T-helper 1 cell treated with Interleukin-12 subunit alpha and Interleukin-12 subunit beta and Interleukin-4 antibody, amounts not matched to agents 30 μg/mL and 1 μg/mL, for 36 hours (primary cell): Measurements from ENCODE around the gene DGAT2.
A peak's percentile ranks its signal among the peaks of the same experiment; 100 is the strongest.

Experiments
- H3K27ac Mint-ChIP-seq: one replicate; pipeline ENCODE4 v1.8.0; 2021; ENCODE audit warnings: mild to moderate bottlenecking, mixed read lengths
- H3K27me3 Mint-ChIP-seq: one replicate; pipeline ENCODE4 v1.8.0; 2021; ENCODE audit warnings: low read depth, mixed read lengths
- H3K36me3 Mint-ChIP-seq: one replicate; pipeline ENCODE4 v1.8.0; 2021; ENCODE audit warnings: low read depth, mixed read lengths
- H3K4me1 Mint-ChIP-seq: one replicate; pipeline ENCODE4 v1.8.0; 2021; ENCODE audit warnings: low read depth, mixed read lengths
- H3K4me3 Mint-ChIP-seq: one replicate; pipeline ENCODE4 v1.8.0; 2021; ENCODE audit warnings: mild to moderate bottlenecking, moderate library complexity, mixed read lengths
- H3K9me3 Mint-ChIP-seq: one replicate; pipeline ENCODE4 v1.8.0; 2021; ENCODE audit warnings: mixed read lengths

DGAT2 gene

DNA sequence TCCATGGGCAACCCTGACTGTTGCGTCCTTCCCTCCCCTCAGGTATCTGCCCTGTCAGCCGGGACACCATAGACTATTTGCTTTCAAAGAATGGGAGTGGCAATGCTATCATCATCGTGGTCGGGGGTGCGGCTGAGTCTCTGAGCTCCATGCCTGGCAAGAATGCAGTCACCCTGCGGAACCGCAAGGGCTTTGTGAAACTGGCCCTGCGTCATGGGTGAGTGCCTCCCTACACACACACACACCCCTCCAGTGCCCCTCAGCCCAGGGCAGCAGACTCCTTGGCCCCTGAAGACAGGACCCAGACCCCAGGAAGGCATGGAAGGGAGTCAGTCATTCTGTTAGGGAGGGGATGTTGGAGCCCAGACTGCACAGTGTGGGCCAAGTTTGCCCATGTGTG lies 28.5 kb downstream of the DGAT2 start:
- H3K4me1 Mint-ChIP-seq = peaks cover 10% of the 10 kb centered on the region

DNA sequence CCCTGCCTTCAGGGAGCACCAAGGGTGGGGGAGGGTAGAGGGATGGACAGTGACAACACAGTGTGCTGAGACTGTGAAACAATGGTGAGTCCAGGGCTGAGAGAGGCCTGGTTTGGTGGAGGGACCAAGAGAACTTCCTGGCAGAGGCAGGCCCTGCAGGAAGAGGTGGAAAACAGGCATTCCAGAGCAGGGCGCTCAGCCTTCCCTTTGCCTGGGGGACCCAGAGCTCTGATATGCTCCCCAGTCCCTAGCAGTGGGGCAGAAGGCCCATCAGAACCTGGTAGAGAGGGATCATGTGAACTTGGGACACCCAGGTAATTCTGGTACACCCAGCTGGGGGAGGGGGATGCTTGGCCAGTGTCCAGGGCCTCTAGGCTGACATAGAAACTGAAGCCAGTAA lies 29.2 kb downstream of the DGAT2 start:
- Mint-ChIP-seq H3K36me3 (no peaks in the 10 kb centered on the region), H3K27ac (no peak overlapping the region), H3K4me3 (no peak overlapping the region), H3K4me1 (peaks cover 10% of the 10 kb centered on the region), H3K9me3 (no peaks in the 10 kb centered on the region), H3K27me3 (no peaks in the 10 kb centered on the region)

More for the DNA sequence above, 28.5 kb downstream of the DGAT2 start:
- H3K9me3 Mint-ChIP-seq = no peaks in the 10 kb centered on the region
- H3K36me3 Mint-ChIP-seq = no peaks in the 10 kb centered on the region
- no peaks in the 10 kb centered on the region for H3K27me3 Mint-ChIP-seq
- no peak overlapping the region for H3K4me3 Mint-ChIP-seq
- no peak overlapping the region for H3K27ac Mint-ChIP-seq

DNA sequence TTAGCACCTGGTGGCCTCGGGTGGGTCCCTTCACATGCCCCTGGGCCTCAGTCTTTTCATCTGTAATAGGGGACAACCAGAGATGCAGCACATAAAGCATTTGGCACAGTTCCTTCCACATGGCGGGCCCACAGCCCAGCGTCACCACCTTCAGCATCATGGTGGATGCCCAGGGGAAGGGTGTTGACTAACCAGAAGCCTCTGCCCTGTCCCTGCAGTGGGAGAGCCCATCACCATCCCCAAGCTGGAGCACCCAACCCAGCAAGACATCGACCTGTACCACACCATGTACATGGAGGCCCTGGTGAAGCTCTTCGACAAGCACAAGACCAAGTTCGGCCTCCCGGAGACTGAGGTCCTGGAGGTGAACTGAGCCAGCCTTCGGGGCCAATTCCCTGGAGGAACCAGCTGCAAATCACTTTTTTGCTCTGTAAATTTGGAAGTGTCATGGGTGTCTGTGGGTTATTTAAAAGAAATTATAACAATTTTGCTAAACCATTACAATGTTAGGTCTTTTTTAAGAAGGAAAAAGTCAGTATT lies 31.6 kb downstream of the DGAT2 start:
- no peaks in the 10 kb centered on the region for H3K27me3 Mint-ChIP-seq
- peaks cover 10% of the 10 kb centered on the region for H3K4me1 Mint-ChIP-seq
- no peaks in the 10 kb centered on the region for H3K36me3 Mint-ChIP-seq
- no peak overlapping the region for H3K4me3 Mint-ChIP-seq
- H3K27ac Mint-ChIP-seq = no peak overlapping the region
- H3K9me3 Mint-ChIP-seq = no peaks in the 10 kb centered on the region

DNA sequence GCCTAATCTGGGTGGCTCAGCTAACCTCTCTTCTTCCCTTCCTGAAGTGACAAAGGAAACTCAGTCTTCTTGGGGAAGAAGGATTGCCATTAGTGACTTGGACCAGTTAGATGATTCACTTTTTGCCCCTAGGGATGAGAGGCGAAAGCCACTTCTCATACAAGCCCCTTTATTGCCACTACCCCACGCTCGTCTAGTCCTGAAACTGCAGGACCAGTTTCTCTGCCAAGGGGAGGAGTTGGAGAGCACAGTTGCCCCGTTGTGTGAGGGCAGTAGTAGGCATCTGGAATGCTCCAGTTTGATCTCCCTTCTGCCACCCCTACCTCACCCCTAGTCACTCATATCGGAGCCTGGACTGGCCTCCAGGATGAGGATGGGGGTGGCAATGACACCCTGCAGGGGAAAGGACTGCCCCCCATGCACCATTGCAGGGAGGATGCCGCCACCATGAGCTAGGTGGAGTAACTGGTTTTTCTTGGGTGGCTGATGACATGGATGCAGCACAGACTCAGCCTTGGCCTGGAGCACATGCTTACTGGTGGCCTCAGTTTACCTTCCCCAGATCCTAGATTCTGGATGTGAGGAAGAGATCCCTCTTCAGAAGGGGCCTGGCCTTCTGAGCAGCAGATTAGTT lies 32.3 kb downstream of the DGAT2 start:
- Mint-ChIP-seq H3K4me1 (peaks cover 10% of the 10 kb centered on the region), H3K4me3 (no peak overlapping the region), H3K27ac (no peak overlapping the region), H3K9me3 (no peaks in the 10 kb centered on the region), H3K27me3 (no peaks in the 10 kb centered on the region), H3K36me3 (no peaks in the 10 kb centered on the region)

DNA sequence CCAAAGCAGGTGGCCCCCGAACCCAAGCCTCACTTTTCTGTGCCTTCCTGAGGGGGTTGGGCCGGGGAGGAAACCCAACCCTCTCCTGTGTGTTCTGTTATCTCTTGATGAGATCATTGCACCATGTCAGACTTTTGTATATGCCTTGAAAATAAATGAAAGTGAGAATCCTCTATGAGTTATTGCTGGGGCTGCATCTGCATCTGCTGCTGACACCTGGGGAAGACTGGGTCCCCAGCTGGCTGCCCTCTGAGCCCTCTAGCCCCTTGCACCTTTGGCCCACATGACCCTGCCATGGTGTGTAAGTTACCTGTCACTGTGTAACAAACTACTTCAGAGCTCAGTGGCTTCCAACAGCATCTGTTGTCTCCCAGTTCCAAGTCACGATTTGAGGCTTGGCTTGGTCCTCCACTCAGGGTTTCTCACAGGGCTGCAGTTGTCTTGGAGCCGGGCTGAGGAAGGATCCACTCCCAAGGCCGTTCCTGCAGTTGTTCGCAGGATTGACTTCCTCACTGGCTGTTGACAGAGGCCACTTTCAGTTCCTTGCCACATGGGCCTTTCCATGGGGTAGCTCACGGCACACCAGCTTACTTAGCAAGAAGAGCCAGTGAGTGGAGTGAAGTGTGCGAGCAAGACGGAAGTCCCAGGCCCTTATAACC lies 32.9 kb downstream of the DGAT2 start:
- H3K27me3 Mint-ChIP-seq = no peaks in the 10 kb centered on the region
- no peak overlapping the region for H3K4me3 Mint-ChIP-seq
- H3K9me3 Mint-ChIP-seq = no peaks in the 10 kb centered on the region
- peaks cover 10% of the 10 kb centered on the region for H3K4me1 Mint-ChIP-seq
- H3K27ac Mint-ChIP-seq = no peak overlapping the region
- H3K36me3 Mint-ChIP-seq = no peaks in the 10 kb centered on the region

DNA sequence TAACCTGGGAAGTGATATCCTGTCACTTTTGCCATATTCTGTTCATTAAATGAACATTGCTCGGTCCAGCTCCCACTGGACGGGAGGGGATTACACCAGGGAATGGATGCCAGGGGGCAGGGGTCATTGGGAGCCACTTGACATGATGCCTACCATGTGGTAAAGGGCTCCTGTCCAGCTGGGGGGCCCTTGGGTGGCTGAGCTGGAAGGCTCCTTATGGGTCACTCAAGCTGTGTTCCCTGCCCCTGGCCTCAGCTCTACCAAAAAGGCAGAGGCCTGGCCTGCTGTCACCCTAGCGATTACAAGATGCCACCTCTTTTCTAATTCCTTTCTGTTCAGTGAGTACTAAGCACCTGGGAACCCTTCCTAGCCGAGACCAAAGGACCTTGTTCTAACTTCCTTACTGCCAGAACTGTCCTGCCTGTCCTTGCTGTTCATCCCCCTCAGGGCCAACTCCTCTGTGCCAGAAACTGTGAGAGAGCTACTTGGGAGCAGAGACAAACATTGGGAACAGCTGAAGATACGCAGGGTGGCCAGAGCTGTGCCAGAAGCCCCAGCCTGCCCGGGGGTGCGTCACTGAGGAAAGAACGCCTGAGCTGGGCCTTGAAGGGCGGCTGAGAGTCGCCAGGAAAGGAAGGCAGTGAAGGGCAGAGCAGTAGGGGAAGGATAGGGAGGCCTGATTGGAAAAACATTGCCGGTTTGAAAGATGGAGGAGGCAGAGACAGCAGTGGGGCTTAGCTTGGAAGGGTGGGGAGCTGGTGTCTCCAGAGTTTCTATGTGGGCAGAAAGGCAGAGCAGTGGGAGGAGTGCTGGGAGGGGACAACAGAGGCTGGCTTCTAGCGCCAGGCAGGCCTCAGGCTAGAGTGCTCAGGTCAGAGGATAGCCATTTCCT lies 33.7 kb downstream of the DGAT2 start:
- no peaks in the 10 kb centered on the region for H3K27me3 Mint-ChIP-seq
- peaks cover 10% of the 10 kb centered on the region for H3K4me1 Mint-ChIP-seq
- H3K9me3 Mint-ChIP-seq = no peaks in the 10 kb centered on the region
- H3K4me3 Mint-ChIP-seq = no peak overlapping the region
- H3K27ac Mint-ChIP-seq = no peak overlapping the region
- H3K36me3 Mint-ChIP-seq = no peaks in the 10 kb centered on the region

DNA sequence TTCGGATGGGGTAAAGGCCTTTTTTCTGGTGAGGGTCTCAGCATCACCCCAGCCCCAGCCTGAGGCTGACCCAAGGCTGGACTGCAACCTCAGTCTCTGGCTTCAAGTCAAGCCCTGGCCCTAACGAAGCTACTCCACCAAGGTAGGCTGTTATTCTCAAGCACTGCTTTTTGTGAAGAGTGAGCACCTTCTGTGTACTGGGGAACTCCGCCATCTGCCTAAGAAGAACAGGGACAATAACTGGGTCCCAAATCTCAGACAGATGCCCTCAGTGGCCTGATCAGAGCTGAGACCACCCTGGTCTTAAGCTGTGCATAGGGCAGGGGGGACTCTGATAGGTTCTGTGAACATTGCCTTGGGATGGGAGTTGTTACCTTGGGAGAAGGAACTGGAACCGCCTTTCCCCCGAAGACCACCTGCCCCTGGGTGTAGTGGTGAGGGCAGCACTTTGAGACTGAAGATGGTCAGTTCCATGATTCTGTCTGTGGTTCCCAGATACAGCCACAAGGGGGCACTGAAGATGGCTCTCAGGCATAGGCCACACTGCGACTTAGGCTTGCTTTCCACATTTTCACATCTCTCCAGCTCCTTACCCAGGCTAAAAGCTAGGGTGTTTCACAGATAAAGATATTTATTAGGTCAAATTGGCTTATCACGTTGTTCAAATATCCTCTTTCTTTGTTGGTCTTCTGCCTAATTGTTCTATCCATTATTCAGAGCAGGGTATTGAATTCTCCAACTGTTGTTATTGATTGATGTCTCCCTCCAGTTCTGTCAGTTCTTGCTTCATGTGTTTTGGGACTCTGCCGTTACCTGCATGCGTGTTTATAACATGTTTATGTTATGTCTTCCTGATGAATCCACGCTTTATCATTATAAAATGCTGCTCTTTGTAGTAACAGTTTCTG lies 34.6 kb downstream of the DGAT2 start:
- no peak overlapping the region for H3K4me3 Mint-ChIP-seq
- no peaks in the 10 kb centered on the region for H3K9me3 Mint-ChIP-seq
- H3K4me1 Mint-ChIP-seq = peaks cover 10% of the 10 kb centered on the region
- H3K36me3 Mint-ChIP-seq = no peaks in the 10 kb centered on the region
- H3K27ac Mint-ChIP-seq = no peak overlapping the region
- H3K27me3 Mint-ChIP-seq = peaks cover 3% of the 10 kb centered on the region

DNA sequence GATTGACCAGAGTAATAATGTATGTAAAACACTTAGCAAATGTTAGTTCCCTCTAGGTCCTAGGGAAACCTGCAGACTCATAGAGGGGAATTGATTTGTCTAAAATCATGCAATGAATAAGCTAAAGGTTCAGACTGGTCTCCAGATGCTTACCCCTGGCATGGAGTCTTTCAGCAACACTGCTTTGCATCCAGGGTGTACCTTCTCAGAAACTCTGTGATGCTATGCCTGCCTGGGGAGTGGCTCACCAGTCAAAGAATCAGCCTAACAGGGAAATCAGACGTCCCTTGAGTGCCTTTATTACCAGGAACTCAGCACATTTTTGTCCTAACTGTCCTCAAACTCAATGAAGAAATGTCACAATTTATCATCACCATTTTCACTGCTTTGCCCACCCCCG lies 40.5 kb downstream of the DGAT2 start:
- Mint-ChIP-seq H3K27ac (no peak overlapping the region), H3K36me3 (no peaks in the 10 kb centered on the region), H3K9me3 (no peaks in the 10 kb centered on the region), H3K4me1 (peaks cover 11% of the 10 kb centered on the region), H3K27me3 (peaks cover 17% of the 10 kb centered on the region), H3K4me3 (no peak overlapping the region)

DNA sequence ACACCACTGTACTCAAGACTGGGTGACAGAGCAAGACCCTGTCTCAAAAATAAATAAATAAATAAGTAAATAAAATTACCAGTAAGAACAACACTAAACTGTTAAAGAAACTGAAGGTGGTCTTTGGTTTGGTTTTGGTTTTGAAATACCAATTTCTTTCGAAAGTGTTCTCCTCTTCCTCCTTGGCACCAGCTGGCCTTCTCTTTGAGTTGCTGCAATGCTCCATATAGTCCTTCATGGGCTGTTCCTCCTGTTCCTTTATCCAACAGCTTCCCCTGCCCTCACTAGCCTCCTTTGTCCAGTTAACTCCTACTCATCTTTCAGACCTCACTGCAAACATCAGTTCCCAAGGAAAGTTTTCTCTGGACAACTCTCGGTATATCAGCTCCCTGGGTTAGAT lies 41.4 kb downstream of the DGAT2 start:
- H3K27me3 Mint-ChIP-seq = peaks cover 17% of the 10 kb centered on the region
- H3K4me3 Mint-ChIP-seq = no peak overlapping the region
- peaks cover 11% of the 10 kb centered on the region for H3K4me1 Mint-ChIP-seq
- no peaks in the 10 kb centered on the region for H3K9me3 Mint-ChIP-seq
- no peak overlapping the region for H3K27ac Mint-ChIP-seq
- no peaks in the 10 kb centered on the region for H3K36me3 Mint-ChIP-seq

DNA sequence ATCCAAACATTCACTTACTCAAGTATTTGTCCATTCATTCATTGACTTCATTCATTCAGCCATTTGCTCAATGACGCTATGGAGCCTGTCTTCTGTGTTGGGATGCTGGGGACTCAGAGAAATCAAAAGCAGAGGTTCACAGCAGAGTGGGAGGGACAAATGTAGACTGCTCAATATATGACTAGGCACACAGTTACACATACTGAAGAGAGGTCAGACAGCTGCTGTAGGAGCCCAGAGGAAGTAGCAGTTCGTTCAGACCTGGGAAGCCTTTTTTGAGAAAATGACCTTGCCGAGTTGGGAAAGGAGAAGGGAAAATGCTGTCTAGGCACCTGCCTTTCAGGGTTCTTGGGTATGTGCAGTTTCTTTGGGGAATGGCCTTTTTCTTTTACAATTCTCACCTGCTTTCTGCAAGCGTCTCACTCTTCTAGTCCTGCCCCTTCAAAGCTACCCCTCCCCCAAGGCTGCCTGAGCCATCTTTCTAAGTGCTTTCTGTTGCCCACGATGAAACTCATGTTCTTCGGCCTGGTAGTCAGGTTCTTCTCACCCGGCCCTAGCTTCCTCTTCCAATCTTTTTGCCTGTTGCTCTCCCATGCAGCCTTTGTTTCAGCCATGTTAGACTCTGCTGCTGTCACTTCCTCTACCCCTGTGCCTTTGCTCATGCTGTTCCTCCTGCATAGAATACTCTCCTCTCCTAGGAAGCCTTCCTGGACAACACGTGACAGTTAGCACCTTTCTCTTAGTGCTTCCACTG lies 42.2 kb downstream of the DGAT2 start:
- peaks cover 11% of the 10 kb centered on the region for H3K4me1 Mint-ChIP-seq
- no peak overlapping the region for H3K27ac Mint-ChIP-seq
- H3K36me3 Mint-ChIP-seq = no peaks in the 10 kb centered on the region

DNA sequence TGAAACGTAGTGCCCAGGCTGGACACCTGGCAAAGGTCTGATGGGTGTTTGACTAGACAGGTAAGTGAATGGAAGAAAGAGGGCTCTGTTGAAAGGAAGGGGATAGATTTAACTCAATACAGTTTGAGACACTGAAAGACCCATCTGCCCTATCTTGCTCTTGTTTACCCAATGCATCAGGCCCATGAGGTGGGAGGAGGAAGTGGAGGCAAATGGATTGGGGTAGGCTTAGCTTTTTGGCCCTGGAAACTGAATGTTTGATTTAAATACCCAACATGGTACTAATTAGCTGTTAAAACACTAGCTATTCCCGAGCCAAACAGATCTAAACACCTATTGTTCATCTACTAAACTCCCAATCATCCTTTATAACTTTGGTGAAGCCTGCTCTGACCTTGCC lies 42.9 kb downstream of the DGAT2 start:
- Mint-ChIP-seq H3K27ac (no peak overlapping the region), H3K27me3 (peaks cover 17% of the 10 kb centered on the region), H3K9me3 (no peaks in the 10 kb centered on the region), H3K36me3 (no peaks in the 10 kb centered on the region), H3K4me3 (no peak overlapping the region), H3K4me1 (peaks cover 11% of the 10 kb centered on the region)

More for the DNA sequence above, 42.2 kb downstream of the DGAT2 start:
- Mint-ChIP-seq H3K9me3 (no peaks in the 10 kb centered on the region), H3K4me3 (no peak overlapping the region), H3K27me3 (peaks cover 17% of the 10 kb centered on the region)

DNA sequence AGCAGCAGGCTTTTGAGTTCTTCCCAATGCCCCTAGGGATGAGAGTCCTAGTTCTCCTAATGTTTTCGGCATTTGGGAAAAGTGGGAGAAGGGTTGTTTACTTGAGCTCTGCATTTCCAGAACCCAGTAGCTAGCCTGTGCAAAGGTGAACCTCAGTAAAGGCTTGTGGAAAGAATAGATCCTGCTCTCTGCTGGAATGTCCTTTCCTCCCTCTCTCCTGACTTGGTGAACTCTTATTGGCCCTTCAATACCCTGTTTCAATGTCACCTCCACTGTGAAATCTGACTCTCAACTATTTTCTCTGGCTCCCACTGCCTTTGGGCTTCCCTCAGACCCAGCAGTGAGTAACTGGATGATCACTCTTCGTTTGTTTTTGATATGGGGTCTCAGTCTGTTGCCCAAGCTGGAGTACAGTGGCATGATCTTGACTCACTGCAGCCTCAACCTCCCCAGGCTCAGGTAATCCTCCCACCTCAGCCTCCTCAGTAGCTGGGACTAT lies 44.0 kb downstream of the DGAT2 start:
- H3K36me3 Mint-ChIP-seq = no peaks in the 10 kb centered on the region
- H3K4me3 Mint-ChIP-seq = no peak overlapping the region
- H3K27me3 Mint-ChIP-seq = peaks cover 17% of the 10 kb centered on the region
- H3K27ac Mint-ChIP-seq = no peak overlapping the region
- H3K9me3 Mint-ChIP-seq = no peaks in the 10 kb centered on the region
- H3K4me1 Mint-ChIP-seq = peaks cover 11% of the 10 kb centered on the region

DNA sequence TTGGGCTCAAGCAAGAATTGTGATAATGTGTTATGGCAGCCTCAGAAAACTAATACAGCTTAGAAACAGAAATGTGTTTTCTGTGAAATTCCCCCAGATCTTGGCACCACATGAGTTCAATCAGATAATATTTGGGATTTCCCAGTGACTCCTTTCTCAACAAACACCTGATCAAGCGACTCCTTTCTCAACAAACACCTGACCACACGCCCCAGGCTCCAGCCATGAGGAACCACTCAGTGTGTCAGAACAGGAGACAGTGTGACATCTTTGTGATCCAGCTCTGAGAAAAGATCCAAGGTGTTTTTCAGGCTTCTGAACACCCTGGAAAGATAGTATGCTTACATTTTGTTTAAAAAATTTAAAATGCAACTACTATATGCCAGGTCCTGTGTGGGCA lies 44.5 kb downstream of the DGAT2 start:
- H3K27me3 Mint-ChIP-seq = peaks cover 14% of the 10 kb centered on the region
- peaks cover 12% of the 10 kb centered on the region for H3K4me1 Mint-ChIP-seq
- H3K36me3 Mint-ChIP-seq = no peaks in the 10 kb centered on the region
- H3K27ac Mint-ChIP-seq = peak overlapping the region; percentile 36
- no peak overlapping the region for H3K4me3 Mint-ChIP-seq
- H3K9me3 Mint-ChIP-seq = no peaks in the 10 kb centered on the region
